ENCODE data around the gene IKBKG.
"Not testable (repeated sequence)": the region's sequence is repeated elsewhere in the genome, so short reads cannot be mapped to it uniquely, and the experiment has no call there.

DNA sequence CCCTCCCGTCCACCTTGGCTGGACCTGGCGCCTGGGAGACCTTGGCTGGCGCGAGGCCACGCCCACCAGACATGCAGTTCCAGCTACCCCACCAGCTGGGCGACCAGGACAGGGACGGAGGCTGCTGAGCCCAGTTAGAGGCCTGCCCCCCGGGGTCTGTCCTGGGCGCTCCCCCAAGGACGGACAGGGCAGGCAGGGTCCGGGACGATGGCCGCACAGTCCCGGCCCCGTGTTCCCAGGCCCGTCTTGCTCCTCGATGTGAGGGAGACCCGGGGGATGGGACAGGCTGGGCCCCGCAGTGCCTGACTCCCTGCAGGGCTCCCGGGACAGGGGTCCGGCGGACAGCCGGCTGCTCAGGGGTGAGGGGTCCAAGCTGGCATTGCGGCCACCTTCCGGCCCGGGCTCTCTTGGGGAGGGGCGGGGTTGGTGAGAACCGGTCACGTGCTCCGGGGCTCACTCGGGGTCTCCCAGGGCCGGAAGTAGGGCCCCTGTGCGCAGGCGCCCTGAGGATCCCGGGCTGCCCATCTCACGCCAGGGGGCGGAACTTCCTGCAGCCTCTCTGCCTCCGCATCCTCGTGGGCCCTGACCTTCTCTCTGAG, 37.3 kb downstream of the IKBKG start, which contains the start of gene CTAG1A:
- TF ChIP-seq, protein P1, sequence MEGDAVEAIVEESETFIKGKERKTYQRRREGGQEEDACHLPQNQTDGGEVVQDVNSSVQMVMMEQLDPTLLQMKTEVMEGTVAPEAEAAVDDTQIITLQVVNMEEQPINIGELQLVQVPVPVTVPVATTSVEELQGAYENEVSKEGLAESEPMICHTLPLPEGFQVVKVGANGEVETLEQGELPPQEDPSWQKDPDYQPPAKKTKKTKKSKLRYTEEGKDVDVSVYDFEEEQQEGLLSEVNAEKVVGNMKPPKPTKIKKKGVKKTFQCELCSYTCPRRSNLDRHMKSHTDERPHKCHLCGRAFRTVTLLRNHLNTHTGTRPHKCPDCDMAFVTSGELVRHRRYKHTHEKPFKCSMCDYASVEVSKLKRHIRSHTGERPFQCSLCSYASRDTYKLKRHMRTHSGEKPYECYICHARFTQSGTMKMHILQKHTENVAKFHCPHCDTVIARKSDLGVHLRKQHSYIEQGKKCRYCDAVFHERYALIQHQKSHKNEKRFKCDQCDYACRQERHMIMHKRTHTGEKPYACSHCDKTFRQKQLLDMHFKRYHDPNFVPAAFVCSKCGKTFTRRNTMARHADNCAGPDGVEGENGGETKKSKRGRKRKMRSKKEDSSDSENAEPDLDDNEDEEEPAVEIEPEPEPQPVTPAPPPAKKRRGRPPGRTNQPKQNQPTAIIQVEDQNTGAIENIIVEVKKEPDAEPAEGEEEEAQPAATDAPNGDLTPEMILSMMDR (IDR thresholded peaks at IDR 0.05), result not testable (repeated sequence)
- TF ChIP-seq POLR2AphosphoS5 (IDR thresholded peaks at IDR 0.05; ENCODE audit: insufficient read depth in 1 of 2, low read depth in 1 of 2); POLR2A (IDR thresholded peaks at IDR 0.05): not testable (repeated sequence)

Measured in vagina (tissue), 2 donors.